Body of pancreas (tissue), 4 donors: ENCODE measurements around the gene NKAIN4.

Experiments used
- CTCF ChIP-seq, 7 experiments: fragments of 450-650 bp in 4 of 7; fragments of 200-600 bp in 3 of 7; sonication (generic) in 3 of 7; IDR thresholded peaks; one replicate each; pipeline ENCODE4 v1.5.1; 2016 to 2019; ENCODE audit warnings: antibody characterized with exemption in 7 of 7
- POLR2A ChIP-seq, 3 donors: fragments of 450-650 bp; IDR thresholded peaks; one replicate each; pipeline ENCODE4 v1.6.1; 2016; ENCODE audit warnings: antibody characterized with exemption in 3 of 3, mild to moderate bottlenecking in 2 of 3

- no peak for TF ChIP-seq CTCF (IDR thresholded peaks at IDR 0.05)
- no peak for TF ChIP-seq POLR2A (IDR thresholded peaks at IDR 0.05)
Measured at GRCh38 chr20:63297371-63297781, 43.1 kb upstream of the NKAIN4 start.
